Erythroblast (primary cell): ENCODE measurements around the gene SCYL1.

Experiments
- GATA1 ChIP-seq: IDR thresholded peaks from 2 replicates; pipeline ENCODE4 v1.6.1; 2011; ENCODE audit warnings: low read depth, mild to moderate bottlenecking, control low read depth, low read length, moderate library complexity
- POLR2A ChIP-seq: IDR thresholded peaks from 2 replicates; pipeline ENCODE4 v1.6.1; 2011; ENCODE audit warnings: mild to moderate bottlenecking, low read length

DNA sequence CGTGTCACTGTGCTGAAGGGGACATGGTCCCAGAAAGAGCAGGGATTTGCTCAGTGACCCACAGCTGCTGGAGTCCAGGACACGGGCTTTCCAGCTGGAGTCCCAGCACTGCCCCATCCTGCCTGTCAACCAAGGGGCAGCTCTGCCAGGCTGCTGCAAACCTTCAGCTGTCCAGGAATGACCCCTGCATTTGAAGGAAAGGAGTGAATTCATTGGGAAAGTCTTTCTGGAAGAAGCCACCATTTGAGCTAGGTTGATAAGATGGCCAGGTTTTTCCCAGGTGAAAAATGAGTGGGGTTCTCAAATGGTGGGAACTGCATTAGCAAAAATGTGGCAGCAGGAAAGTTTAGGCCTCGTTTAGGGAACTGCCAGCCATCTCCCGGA is 61.4 kb downstream of the SCYL1 start:
- TF ChIP-seq POLR2A (no peak), GATA1 (no peak)
